DMS53 treated with DMSO at 0.1 percent for 48 hours (cell line): ENCODE results near the gene MYO7B.

Experiments
- DNase-seq: peaks from one replicate; lab custom pipeline; 2025; ENCODE audit not compliant: unreplicated experiment; lab: John Stamatoyannopoulos, UW

The MYO7B gene

DNA sequence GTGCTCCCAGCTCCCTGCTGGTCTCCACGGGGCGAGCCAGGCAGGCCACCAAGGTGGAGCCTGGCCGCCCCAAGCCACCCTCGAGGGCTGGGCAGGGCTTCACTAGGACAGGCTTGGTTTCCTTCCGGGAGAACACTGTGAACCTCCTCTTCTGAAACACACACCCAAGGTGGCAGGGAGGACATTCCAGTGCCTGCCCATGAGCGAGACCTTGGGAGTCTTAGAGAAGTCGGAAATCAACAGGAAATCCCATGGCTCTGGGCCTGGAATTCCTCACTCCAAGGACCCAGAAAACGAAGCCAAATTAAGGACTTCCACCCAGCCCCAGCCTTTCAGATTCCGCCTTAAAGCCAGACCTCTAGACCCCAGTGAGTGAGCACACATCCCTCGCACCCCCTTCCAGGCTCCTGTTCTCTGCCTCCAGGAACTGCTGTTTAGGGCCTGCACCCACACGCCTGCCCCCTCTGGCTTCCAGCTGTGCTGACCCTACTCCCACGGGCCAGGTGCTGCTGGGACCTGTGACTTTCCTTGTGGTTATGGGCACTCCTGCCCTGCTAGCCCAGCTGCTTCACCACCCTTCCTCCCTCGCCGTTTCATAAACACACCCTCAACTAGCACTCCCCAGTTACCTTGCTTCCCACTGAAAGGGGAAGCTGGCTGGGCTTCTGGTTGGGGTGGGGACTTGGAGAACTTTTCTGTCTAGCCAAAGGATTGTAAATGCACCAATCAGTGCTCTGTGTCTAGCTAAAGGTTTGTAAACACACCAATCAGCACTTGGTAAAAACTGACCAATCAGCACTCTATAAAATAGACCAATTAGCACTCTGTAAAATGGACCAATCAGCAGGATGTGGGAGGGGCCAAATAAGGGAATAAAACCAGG, 124.2 kb downstream of the MYO7B start:
- no peak for DNase-seq

DNA sequence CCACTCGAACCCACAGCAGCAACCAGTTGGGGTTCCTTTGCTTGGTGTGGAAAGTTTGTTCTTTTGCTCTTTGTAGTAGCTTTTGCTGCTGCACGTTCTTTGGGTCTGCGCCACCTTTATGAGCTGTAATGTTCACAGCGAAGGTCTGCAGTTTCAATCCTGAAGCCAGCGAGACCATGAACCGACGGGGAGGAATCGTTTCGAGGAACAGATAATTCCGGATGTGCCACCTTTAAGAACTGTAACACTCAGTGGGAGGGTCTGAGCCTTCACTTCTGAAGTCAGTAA, 124.8 kb downstream of the MYO7B start:
- no peak for DNase-seq

DNA sequence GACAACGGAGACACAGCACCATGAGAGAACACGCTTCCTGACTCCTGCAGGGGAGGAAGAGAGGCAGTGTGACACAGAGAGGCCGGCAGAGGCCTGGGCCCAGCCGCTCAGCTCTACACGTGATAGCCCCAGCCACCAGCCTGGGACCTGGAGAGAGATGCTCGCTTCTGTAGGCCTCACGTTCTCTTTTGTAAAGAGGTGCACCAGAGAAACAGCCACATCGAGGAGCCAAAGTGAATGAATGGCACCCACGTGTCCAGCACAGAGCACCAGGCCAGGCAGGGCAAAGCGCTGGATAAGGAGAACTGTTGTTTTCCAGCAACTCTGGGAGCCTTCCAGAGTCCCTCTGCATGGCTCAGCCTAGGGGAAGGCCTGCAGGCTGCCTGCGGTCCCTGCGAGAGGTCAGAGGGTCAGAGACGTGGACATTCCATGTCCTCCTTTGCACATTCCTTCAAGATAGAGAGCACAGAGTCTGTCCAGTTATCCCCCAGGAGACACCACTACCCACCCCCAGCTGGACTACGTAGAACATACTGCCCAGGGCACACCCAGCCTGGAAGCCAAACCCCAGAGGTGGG, 125.7 kb downstream of the MYO7B start:
- DNase-seq: no peak

DNA sequence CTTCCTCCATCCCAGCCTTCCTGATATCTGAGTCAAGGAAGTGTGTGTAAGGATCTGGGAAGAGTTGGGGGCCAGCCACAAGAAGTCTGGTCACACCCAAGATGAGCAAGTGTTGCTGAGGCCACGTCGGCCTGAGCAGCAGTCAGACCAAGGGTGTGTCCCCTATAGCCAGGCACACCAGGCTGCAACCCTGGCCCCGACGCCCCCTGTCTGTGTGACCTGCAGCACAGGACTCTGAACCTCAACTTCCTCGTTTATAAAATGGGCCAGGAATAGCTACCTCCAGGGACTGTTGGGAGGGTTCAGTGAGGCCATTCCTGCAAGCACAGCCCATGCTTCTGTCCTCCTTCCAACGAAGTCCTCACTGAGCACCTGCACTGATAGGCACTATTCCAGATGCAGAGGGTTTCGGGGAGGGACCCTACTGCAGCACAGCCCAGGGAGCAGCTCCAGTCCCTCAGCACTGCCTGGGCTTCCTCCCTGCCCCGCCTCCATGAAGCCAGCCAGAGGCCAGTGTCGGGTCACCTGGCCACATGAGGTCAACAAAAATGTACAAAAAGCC, 126.5 kb downstream of the MYO7B start:
- no peak for DNase-seq

DNA sequence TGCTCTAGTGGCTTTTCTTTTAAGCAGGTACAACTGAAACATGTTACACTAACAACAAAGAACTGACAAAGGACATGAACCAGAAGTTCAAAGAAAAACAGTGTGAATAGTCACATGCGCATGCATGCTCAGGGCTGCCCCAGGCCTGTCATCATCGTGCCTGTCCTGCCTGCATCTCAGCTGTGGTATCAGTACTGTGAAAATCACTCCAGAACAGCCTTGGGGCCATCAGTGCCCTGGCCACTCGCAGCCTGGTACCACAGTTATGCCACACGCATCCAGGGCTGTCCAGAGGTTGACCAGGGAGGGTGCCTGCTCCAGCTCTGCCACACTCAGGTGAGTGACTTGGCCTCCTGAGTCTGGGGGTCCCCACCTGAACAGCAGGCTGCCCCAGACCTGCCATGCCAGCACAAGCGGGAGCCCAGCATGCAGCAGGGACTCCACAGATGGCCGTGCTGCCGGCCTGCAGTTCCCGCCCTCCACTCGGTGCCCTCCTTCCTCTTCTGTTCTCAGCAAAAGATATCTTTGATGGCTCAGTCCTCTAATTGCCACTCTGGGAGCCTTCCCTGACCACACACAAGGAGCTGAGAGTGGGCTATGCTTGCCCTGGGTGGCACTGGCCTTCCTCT, 127.6 kb downstream of the MYO7B start:
- DNase-seq: no peak

DNA sequence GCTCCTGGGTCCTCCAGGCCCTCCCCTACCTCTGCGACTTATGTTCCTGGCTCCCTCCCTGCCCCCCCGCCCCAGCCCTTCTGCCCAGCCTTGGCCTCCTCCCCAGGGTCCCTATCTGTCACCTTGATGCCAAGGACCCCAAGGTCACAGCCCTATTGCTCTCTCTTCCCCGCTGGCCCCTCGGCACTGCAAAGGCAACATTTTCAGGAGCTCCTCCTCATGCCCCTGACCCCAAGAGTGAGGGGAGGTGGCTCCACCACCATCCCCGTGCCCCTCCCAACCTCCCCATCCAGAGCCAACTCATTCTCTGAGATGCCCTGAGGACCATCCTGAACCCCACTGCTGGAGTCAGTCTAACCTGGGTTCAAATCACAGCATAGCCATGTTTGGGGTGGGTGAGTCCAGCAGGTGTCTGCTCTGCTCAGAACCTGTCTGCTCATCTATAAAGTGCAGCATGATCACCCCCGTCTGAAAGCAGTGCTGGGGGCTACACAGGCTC, 128.1 kb downstream of the MYO7B start:
- no peak for DNase-seq

DNA sequence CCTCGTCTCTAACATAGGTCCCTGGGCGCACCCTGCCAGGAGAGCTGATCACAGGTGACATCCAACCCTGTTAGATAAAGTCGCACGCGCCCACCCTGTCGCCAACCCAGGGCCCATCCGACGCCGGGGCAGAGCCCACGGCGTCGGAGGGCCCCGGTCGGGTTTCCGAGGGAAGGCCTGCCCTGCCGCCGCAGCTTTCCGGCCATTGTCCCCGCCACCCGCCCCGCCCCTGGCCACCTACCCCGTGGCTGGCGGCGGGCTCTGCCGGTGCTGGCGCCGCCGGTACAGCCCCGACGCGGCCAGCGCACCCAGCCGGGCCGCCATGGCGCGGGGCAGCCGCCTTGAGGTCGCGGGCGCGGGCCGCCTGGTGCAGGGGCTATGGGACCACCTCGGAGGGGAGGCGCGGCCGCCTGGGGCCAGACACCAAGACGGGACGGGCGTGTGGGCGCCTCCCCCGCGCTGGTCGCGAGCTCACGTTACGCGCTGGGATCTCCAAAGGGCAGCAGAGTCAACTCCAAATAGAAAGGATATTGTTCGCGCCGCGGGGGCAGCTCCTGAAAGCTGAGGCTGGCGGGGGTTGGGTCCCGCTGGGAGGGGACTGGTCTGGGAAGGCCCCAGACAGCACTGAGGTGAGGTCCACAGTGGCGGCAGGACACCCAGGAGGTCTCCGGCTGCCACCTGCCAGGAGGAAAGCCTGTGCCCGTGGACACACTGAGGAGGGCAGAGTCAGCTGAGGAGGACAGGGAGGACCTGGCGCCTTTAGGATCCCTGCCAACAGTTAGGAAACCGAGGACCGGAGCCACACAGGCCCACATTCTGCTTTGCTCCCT, 128.8 kb downstream of the MYO7B start:
- DNase-seq: no peak

DNA sequence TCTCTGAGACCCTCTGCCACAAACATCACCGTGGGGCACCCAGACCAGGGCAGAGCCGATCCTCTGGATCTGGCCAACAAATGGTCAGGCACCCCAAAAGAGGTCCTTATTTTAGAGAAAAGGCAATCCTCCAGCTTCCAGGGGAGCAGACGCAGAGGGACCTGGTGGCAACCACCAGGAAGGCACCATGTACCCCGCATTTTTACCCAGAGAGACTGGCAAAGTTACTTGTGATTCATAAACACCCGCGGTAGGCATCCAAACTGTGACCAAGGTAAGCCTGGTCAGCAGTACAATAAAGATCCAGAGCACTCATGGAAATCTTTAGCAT, 129.4 kb downstream of the MYO7B start:
- DNase-seq: no peak

DNA sequence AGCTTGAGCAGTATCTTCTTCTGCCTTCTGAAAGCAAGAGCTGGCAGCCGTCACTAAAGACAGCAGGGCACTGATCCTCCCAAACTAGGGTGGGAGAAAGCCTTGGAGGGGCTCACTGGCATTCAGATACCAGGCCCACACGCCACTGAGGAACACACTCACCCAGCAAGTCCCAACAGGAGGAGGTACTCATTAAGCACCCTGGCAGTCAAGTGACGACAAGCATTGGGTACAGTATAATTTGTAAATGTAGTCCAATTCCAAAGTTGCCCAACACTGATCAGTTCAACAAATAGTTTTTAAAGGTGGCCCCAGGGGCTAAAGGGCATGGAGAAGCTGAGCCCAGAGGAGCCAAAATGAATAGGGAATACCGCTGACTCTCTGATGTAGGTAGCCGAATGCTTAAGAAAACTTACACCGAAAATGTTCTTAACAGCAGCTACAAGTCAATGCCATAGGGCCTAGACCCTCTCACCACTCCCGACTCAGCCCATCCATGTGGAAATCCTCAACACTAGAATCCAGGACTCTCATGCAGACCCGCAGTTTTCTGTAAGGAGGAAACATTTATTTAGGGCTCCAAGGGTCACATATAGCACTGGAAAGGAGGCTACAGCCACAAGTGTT, 129.9 kb downstream of the MYO7B start:
- DNase-seq: no peak

DNA sequence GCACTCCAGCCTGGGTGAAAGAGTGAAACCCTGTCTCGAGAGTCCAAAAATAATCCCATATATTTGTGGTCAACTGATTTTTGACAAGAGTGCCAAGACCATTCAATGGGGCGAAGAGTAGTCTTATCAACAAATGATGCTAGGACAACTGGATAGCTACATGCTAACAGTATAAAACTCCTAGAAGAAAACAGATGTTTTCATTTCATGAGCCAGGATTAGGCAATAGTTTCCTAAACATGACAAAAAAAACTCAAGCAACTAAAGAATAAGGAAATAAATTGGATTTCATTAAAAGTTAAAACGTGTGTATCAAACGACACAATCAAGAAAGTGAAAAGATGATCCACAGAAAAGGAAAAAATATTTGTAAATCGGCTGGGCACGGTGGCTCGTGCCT, 133.6 kb downstream of the MYO7B start:
- DNase-seq: no peak

DNA sequence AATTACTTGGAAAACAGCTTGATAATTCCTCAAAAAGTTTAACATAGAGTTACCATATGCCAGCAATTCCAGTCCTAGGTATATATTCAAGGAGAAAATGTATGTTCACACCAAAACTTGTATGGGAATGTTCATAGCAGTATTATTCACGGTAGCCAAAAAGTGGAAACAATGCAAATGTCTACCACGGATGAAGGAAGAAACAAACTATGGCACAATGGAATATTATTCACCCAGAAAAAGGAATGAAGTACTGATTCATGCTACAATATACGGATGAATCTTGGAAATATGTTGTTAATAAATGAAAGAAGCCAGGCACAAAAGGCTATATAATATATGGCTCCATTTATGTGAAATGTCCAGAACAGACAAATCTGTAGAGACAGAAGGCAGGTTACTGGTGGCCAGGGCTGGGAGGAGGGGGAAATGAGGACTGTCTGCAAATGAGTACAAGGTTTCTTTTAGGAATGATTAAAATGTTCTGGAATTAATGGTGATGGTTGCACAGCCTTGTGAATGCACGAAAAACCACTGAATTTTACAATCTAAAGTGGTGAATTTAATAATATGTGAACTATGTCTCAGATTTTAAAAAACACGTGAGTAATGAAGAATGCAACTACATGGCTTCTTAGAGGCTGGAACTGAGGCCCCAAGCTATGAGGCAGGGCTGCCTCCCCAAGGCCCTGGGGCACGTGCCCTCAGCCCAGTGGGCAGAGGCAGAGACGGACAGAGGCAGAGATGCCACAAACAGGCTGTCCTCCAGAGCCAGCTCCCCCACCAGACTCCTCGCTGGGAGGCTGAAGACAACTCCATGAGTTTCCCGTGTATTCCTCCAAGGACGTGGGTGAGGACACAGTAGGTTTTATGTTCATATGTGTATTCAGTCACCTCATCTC, 134.8 kb downstream of the MYO7B start:
- DNase-seq: no peak

DNA sequence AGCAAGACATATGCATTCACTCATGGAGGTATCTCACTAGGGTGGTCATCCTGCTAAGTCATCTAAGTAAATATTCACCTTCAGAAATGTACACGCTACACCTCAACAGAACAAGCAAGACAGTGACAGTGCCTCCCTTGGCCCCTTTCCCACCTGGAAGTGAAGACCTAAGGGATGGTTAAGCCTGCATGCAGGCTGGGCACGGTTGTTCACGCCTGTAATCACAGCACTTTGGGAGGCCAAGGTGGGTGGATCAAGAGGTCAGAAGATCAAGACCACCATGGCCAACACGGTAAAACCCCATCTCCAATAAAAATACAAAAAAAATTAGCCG, 135.4 kb downstream of the MYO7B start:
- no peak for DNase-seq

DNA sequence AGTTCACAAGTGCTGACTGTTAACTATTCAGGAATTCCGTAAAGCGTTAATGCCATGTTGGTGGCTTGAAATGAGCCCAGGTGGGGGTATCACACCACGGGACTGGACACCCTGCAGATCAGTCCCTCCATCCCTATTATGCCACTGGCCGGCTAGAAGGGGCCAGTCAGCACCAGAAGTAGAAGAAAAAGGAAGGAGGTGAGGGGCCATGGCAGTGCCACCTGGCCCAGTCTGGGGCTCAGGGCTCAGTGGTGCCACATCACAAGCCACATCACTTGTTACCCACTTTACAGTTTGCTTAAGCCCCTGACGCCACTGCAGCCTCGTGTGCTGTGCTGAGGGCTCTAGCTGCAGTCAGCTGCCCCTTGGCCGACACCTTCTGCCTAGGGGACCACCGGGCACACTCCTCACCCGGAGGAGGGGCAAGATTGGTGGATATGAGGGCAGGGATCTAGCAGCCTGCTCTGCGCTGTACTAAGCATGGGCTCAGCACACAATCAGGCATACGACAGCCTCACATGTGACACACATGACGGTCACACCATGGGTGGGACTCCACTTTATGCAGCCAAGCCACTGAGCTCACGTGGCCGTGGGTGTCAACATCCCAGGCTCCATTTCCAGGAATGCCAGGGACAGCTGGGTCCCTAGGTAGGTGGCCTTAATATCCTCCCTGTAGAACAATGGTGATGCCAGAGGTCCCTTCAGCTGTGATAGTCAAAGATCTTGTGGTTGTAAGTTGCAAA, 136.2 kb downstream of the MYO7B start:
- no peak for DNase-seq

DNA sequence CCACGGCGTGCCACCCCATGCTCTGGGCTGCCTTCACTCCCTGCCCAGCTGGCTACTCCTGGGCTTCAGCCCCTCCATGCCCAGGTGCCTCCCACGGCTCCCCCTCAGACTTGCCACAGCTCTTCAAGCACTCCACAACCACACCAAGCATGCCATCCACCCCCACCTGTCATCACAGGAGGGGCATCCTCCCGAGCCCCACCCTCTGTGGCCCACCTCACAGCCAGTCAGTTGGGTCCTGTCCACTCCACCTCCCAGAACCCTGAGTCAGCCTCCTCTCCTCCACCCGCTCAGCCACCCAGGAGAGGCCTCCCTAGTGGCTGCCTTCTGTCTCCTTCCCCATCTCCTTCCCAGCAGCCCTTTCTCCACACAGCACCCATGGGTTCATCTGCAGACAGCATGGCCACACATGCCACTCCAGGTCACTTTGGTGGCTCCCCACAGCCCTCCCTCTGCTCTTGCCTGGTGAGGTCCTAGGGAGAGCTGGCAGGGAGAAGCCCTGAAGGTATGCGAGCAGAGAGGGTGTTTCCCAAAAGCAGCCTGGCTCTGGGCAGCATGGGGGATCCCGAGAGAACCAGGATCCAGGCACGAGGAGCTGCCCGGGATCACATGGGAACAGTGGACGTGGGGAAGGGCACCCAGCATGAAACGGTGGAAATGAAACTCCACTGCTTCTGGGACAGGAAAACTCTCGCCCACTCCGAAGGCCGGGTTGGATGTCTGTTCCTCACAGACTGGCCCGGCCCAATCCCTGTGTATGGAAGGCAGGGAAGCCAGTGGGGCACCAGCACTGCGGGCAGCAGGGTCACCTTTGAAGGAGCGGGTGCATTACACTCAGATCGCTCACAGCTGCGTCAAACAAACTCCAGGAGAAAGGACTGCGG, 137.1 kb downstream of the MYO7B start:
- no peak for DNase-seq

DNA sequence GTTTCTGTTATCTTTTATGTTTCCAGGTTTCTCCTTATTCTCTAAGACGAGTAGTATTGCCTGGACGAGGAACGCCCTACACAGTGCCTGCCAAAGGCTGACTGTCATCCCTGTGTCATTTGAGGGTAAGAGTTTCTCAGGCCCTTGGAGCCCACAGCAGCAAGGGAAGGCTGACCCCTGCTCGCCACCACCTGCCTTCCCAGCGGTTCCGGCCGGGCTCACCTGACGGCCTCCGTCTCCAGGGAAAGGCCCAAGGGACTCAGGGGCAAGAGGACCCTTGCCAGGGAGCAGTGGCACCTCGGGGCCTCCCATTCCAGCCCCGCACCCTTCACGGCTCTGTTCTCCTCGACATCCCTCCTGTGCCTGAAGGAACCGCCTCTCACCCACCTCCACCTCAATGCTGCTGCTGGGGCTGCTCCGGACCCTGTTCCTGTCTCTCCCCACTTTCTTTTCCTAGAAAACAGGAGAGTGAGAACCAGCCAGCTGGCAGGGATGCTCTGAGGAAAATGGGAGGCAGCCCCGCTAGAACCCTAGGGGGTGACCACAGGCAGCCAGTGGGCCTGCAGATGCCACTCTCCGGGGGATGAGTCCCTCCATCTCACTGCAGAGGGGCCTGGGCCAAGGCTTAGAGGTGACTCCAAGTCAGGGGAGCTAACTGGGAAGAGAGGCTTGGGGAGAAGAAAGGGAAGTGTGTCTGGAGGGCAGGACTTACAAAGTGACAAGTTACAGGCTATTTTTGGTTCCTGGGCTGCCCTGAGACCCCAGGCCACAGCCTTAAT, 138.0 kb downstream of the MYO7B start:
- DNase-seq: no peak

DNA sequence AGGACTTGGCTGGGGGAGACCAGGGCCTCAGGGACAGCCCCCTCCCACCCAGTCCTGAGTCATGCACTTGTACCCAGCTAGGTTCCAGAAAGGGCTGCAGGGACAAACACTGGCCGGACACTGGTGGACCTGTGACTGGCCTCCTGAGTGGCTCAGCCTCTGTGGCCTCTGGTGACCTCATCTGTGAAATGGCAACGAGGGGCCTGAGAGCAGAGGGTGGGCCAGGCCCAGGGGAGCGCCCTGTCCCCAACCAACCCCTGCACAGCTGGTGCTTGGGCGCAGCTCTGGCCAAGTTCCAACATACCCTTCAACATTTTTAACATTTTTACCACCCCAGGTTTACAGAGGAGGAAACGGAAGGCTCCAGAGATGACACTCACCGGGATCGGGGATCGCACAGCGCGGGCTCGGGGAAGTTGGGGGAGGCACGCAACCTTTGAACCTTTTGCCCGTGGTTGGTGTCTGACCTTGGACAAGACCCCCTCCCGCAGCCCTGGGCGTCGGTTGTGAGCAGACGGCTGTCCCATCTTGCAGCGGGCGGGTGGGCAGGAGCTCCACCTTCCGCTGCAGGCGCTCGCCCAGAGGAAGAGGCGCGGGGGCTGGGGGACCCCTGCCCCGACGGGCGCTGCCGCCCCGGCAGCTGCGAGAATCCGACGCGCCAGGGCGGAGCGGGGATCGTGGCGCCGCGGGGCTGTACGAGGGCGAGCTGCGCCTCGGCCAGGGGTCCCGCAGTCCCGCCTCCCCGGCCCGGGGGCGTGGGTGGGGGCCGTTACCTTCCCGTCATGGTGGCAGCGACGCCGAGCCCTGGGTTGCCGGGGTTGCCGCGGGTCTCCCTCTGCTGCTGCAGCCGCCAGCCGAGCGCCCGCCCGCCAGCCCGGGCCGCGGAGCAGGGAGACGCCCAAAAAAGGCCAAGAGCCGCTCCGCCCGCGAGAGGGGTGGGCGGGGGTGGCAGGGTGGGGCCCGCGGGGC, 139.0 kb downstream of the MYO7B start:
- DNase-seq: no peak
